ENCODE measurements around the gene AFF1.

DNA sequence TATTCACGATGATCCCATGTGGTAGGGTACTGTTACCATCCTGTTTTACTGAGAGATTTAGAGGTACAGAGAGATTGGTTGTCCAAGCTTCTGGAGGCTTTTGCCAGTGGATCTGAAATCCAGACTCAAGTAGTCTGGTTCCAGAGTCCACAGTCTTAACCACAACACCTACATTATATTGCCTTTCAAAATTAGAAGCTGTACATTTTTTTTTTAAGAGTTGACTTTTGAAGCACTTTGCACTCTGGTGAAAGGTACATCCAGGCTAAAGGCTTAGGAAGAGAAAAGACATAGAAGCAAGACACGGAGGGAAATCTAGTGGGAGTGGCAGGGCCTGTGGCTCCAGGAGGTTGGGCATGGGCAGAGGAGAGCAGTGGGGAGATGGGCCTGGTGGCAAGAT lies 122.1 kb downstream of the AFF1 start:
- TF ChIP-seq EZH2 (IDR thresholded peaks at IDR 0.05; ENCODE audit: low read depth) = no peak
- TF ChIP-seq, protein P1, sequence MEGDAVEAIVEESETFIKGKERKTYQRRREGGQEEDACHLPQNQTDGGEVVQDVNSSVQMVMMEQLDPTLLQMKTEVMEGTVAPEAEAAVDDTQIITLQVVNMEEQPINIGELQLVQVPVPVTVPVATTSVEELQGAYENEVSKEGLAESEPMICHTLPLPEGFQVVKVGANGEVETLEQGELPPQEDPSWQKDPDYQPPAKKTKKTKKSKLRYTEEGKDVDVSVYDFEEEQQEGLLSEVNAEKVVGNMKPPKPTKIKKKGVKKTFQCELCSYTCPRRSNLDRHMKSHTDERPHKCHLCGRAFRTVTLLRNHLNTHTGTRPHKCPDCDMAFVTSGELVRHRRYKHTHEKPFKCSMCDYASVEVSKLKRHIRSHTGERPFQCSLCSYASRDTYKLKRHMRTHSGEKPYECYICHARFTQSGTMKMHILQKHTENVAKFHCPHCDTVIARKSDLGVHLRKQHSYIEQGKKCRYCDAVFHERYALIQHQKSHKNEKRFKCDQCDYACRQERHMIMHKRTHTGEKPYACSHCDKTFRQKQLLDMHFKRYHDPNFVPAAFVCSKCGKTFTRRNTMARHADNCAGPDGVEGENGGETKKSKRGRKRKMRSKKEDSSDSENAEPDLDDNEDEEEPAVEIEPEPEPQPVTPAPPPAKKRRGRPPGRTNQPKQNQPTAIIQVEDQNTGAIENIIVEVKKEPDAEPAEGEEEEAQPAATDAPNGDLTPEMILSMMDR (conservative IDR thresholded peaks at IDR 0.05) = no peak
